HG03196 (cell line): ENCODE data around the gene UCP1.
A peak's percentile ranks its signal among the peaks of the same experiment; 100 is the strongest.

Experiments
- ATAC-seq: cut with Tn5 transposase; IDR thresholded peaks from one replicate; pipeline ENCODE4 v1.9.1; 2021; ENCODE audit not compliant: unreplicated experiment

The UCP1 gene, protein sequence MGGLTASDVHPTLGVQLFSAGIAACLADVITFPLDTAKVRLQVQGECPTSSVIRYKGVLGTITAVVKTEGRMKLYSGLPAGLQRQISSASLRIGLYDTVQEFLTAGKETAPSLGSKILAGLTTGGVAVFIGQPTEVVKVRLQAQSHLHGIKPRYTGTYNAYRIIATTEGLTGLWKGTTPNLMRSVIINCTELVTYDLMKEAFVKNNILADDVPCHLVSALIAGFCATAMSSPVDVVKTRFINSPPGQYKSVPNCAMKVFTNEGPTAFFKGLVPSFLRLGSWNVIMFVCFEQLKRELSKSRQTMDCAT

GRCh38 chr4:140568507-140569306 is at the start of gene UCP1:
UCP1 (minus strand) TSS chr4:140568961; CDS start chr4:140568729, 232 bp downstream.
- ATAC-seq = no peak

DNA sequence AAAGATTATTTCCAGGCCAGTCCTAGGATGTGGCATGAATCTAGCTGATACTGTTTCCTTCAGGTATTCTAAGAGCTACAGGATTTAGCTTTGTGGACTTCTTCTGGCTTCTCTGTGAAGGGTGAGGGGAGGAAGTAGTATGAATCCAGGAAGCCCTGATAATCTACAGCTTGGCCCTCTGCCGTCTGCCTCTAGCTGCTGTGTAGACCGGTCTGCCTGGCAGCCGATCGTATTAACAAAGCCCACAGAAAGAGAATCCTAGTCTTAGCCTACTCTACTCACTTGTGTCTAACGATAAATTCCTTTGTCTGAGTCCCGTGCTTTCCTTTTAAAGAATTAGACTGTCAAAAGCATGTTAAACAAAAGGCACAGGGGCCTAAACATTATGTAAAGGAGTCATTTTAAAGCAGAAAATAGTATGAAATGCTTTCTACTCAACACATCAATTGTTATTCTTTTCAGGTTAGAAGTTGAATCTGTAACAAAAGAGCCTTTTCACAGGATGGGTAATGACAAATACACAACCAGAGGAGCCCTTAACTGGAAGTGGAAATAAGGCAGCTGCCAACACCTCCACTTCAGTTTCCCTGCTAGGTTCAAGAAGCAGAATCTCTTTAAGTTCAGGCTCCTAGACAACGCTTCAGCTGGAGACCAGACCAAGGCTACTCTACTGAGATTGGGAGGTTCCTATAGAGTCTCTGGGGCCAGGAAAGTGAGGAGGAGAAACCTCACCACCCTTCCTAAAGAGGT is 48.9 kb upstream of the UCP1 start:
- no peak for ATAC-seq

DNA sequence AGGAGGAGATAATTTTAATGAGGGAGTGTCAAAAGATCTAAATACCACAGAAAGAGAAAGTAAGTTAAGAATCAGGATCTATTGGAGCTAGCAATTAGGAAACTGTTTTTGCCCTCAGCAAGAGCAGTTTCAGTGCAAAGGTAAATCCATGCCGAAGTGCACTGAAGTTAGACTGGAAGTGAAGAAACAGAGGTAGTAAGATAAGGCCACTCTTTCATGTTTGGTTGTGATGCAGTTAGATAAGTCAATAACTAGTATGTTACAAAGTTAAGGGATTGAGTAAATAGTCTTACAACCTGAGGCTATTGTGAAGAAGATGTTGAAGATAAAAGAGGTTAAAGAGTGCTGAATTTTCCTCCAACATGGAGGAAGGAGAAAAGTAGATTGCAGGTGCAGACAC is 46.7 kb upstream of the UCP1 start:
- ATAC-seq = no peak

- ATAC-seq = no peak
Observed at GRCh38 chr4:140612357-140612756, 43.6 kb upstream of the UCP1 start.

- no peak for ATAC-seq
Observed at GRCh38 chr4:140611854-140612253, 43.1 kb upstream of the UCP1 start.

DNA sequence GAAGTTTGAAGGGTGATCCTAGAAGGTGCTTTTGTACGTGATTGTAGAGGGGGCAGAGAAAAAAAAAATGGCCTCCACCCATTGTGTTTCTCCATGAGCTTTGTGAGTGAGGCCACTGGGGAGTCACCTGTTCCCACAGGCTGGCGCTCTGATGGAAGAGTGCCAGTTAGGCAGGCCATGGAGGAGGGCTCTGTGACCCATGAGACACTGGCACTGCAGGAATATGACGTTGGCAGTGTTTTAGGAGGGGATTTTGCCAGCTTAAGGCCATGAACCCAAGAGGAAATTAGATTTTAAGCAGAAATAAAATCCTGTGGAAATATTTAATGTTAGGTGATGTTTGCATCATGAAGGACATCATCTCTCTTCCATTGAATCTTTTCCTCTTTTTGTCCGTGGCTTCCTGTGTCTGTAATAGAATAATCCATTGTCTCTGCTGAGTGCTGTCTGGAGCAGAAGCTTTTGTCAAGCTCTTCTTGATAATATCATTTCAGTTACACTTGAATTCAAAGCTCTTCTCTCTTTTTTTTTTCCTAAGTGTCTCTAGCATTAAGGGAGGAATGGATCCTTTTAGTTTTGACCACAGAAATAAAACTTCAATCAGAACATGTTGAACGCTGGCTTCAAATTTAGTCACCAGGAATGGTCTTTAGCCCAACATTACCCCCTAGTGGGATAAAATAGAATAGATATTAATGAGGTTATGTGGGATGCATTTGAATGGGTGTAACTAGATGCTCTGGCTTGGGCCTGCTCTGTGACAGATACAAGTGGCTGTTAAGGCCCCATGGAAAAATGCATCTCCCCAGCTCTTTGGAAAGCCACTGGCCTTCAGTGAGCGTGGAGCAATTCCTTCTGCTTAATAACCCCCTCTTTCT is 41.0 kb upstream of the UCP1 start:
- peak; percentile 64 for ATAC-seq

- ATAC-seq = no peak
Observed at GRCh38 chr4:140607852-140608251, 39.1 kb upstream of the UCP1 start.

GRCh38 chr4:140604544-140604943 is 35.8 kb upstream of the UCP1 start:
- ATAC-seq = no peak

DNA sequence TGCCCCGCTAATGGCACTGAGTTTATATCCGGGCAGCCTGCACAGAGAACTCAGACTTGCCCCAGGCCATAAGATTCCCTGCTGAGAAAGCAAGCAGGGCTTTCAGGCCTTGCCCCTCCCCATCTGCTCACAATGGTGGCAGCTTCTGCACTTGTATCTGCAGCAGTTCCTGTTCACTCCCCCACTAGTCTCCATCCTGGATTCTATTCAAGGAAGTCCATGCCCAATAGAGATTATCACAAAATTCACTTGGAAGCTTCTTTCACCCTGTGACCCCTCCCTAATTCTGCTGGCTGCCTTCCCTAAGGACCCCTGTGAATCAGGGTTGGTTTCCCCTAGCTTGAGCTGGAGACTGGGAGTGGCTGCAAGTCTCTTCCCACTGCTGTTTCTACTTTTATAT is 34.5 kb upstream of the UCP1 start:
- no peak for ATAC-seq

DNA sequence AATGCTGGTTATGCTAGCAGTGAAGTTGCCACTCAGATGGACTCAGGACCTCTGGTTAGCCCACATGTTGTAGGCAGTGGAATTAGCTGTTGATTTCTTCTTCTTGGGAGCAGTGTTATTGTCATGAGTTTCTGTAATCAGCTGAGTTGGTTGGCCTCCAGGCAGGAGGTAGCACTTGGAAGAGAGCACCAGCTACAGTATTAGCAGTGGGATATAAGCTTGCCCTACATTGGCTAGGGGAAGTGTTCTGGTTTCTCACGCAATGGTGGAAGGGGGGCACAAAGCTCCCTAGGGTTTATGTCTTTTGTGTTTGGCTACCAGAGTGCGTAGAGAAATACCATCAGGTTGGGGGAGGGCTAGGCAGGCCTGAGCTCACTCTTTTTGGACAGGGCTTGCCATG is 34.0 kb upstream of the UCP1 start:
- no peak for ATAC-seq

DNA sequence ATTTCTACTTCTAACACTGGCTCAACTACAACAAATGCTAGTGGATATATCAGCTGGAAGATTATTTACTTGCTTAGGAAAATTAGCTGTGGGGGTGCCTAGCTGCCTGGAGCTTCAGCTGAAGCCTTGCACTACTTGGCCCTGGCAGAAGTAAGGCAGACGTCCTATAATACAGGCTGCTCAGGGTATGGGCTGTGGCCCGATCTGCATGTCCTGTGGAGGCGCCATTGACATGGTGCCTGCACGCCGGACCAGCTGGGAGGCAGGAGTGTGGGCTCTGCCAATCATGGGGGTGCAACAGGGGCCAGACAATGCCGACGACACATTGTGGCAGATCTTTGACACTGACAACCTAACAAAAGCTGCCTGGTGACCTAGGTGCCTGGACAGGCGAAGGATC is 31.6 kb upstream of the UCP1 start:
- ATAC-seq = no peak

GRCh38 chr4:140595065-140595464 is 26.3 kb upstream of the UCP1 start:
- ATAC-seq = no peak

GRCh38 chr4:140584439-140584838 is 15.7 kb upstream of the UCP1 start:
- ATAC-seq = no peak

DNA sequence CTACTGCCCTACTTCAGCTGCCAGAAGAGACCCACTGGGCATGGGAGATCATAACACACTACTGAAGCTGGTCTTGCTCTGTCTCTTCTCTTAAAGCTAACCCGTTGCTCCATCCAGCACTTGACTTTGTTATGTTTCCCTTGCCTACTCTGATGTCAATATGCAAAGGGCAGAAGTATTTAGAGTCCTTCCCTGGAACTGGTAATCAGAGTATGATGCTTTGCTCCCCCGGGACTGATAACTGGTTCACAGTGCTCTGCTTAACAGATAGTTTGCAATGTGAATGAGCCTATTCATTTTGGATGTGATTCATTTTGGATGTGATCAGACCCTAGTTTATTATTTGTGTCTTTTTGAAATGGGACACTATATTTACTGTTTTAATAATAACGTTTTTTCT is 12.3 kb upstream of the UCP1 start:
- no peak for ATAC-seq

DNA sequence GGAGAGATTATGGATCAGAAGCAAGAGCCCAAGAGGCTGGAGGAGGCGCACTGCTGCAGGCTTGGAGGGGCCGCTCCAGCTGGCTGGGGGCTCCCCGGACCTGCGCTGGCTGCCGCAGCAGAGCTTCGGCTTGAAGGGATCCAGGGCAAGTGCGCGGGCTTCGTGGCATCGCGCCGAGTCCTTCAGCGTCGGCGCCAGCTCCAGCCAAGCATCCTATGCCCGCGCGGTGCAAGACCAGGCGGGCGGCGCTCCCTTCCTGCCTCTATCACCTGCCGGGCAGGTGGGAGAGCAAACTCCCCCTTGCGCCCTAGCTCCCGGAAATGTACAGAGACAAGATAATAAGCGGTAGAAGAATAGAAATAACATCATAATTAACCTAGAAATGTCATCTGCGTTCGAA is 10.5 kb upstream of the UCP1 start:
- ATAC-seq = no peak

DNA sequence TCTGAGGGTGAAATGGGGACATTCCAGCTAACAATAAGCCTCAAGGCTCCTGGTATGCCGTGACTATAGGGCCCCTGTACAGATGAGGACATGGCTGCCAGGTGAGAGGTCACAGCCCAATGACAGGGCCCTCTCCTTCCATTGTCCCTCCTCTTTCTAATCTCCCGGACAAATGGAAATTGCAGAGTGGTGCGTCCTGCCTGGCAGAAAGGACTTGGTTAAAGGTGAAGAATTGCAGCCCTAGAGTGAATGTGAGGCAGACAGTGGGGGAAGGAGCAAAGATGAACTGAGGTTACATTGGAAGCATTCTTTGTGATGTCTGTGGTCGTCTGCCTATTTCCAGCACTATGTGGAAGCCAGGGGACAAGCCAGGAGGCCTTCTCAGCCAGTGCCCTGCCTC is 6.7 kb upstream of the UCP1 start:
- no peak for ATAC-seq

GRCh38 chr4:140571620-140572019 is 2.9 kb upstream of the UCP1 start:
- no peak for ATAC-seq

- ATAC-seq = no peak
Observed at GRCh38 chr4:140569307-140569638, 512 bp upstream of the UCP1 start.

GRCh38 chr4:140559696-140560095 is 9.1 kb downstream of the UCP1 start:
- ATAC-seq = no peak

DNA sequence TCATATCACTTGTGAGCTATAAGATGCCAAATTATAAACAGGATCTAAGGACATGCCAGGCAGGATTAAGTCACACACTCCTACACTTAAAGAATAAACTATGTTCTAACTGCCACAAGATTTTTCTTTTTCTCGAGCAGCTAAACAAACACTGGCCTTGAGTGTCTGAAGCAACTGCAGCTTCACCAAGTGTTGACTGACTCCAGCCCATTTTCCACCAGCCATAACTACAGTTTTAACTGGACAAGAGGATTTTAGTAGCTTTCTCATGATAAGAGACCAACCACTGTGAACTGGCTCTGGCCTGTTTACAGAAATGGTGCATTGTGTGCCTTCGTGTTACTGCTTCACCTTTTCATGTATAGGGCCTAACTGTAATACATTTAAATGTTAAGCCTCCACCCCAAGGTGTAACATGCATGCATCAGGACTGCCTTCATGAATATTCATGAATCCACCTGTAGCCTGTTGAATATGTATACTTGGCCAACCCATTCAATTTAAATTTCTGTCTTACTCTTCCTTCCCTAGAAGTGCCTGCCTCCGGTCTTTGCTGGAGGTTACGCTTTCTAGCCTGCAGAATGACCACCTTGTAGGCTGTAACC is 10.8 kb downstream of the UCP1 start:
- ATAC-seq = no peak
